Liver (tissue), 9 donors: ENCODE data around the gene PPARA. TPM values are rescaled to one million over a fixed set of nuclear protein-coding genes. Genes with fewer than 3 reads are reported as not detected.
A peak's percentile ranks its signal among the peaks of the same experiment; 100 is the strongest.

ENCODE experiments used
- DNase-seq: peaks from one replicate; pipeline ENCODE4 v3.0.0-alpha.2; 2017; ENCODE audit warnings: low spot score
- H3K27ac ChIP-seq, 2 donors: one replicate each; pipeline ENCODE4 v1.7.0; 2013; ENCODE audit warnings: inconsistent platforms in 2 of 2, low read length in 2 of 2, control low read depth in 1 of 2, low read depth in 1 of 2, mild to moderate bottlenecking in 1 of 2
- H3K27me3 ChIP-seq, 4 donors: one replicate each; pipeline versions ENCODE4 v1.6.1 to v1.7.0; 2013; ENCODE audit warnings: low read length in 3 of 4, inconsistent platforms in 1 of 4, mild to moderate bottlenecking in 1 of 4, moderate library complexity in 1 of 4; ENCODE audit not compliant: control insufficient read depth in 4 of 4, insufficient read depth in 4 of 4
- H3K36me3 ChIP-seq, 4 donors: one replicate each; pipeline versions ENCODE4 v1.6.1 to v1.7.0; 2013; ENCODE audit warnings: low read length in 3 of 4, mild to moderate bottlenecking in 3 of 4, low read depth in 1 of 4, moderate library complexity in 1 of 4; ENCODE audit not compliant: control insufficient read depth in 4 of 4, insufficient read depth in 3 of 4
- H3K4me1 ChIP-seq, 4 donors: one replicate each; pipeline versions ENCODE4 v1.6.1 to v1.7.0; 2013; ENCODE audit warnings: low read length in 3 of 4, mild to moderate bottlenecking in 3 of 4, moderate library complexity in 1 of 4; ENCODE audit not compliant: control insufficient read depth in 4 of 4, insufficient read depth in 4 of 4
- H3K4me3 ChIP-seq, 3 donors: one replicate each; pipeline versions ENCODE4 v1.6.1 to v1.7.0; 2013; ENCODE audit warnings: low read length in 3 of 3, control low read depth in 1 of 3, low read depth in 1 of 3, mild to moderate bottlenecking in 1 of 3
- H3K9ac ChIP-seq, 2 donors: one replicate each; pipeline ENCODE4 v1.7.0; 2013; ENCODE audit warnings: low read length in 2 of 2, mild to moderate bottlenecking in 2 of 2, moderate library complexity in 2 of 2, control low read depth in 1 of 2, low read depth in 1 of 2
- H3K9me3 ChIP-seq, 4 donors: one replicate each; pipeline versions ENCODE4 v1.6.1 to v1.7.0; 2013; ENCODE audit warnings: low read length in 3 of 4; ENCODE audit not compliant: control insufficient read depth in 4 of 4
- EGR1 ChIP-seq, 2 donors: IDR thresholded peaks; 2 replicates each; pipeline ENCODE4 v1.6.1; 2016 to 2018; ENCODE audit warnings: antibody characterized with exemption in 2 of 2, low read depth in 2 of 2
- FOXA1 ChIP-seq: IDR thresholded peaks from 2 replicates; pipeline ENCODE4 v1.6.1; 2016; ENCODE audit warnings: antibody characterized with exemption
- GABPA ChIP-seq, 2 donors: IDR thresholded peaks in 1 of 2; conservative IDR thresholded peaks in 1 of 2; 2 replicates each; pipeline ENCODE4 v1.6.1; 2016; ENCODE audit warnings: antibody characterized with exemption in 2 of 2, mild to moderate bottlenecking in 1 of 2, moderate library complexity in 1 of 2
- HNF4A ChIP-seq, 2 donors: conservative IDR thresholded peaks; 2 replicates each; pipeline ENCODE4 v1.6.1; 2016; ENCODE audit warnings: antibody characterized with exemption in 2 of 2, mild to moderate bottlenecking in 2 of 2
- HNF4G ChIP-seq: IDR thresholded peaks from 2 replicates; pipeline ENCODE4 v1.6.1; 2016; ENCODE audit warnings: antibody characterized with exemption
- NR2F2 ChIP-seq: IDR thresholded peaks from 2 replicates; pipeline ENCODE4 v1.6.1; 2016; ENCODE audit warnings: antibody characterized with exemption
- RXRA ChIP-seq, 2 donors: IDR thresholded peaks; 2 replicates each; pipeline ENCODE4 v1.6.1; 2017 to 2018; ENCODE audit warnings: antibody characterized with exemption in 2 of 2, mild to moderate bottlenecking in 1 of 2
- TAF1 ChIP-seq: conservative IDR thresholded peaks from 2 replicates; pipeline ENCODE4 v1.6.1; 2016; ENCODE audit warnings: antibody characterized with exemption, mild to moderate bottlenecking
- YY1 ChIP-seq: IDR thresholded peaks from 2 replicates; pipeline ENCODE4 v1.6.1; 2016; ENCODE audit warnings: antibody characterized with exemption, mild to moderate bottlenecking
- WGBS: extraction: QIAGEN DNeasy Blood & Tissue Kit; methylation state at CpG from one replicate; pipeline ENCODE4 v1.1.7; 2013; 5-methylcytosine and 5-hydroxymethylcytosine counted together
- polyA plus RNA-seq, 2 donors: library from polyadenylated mRNA; stranded (reverse) in 1 of 2; unstranded in 1 of 2; fragments of 200-250 nt in 1 of 2; fragments of >200 nt in 1 of 2; fragmentation: Nextera tagmentation in 1 of 2; extraction: Ambion mirVana in 1 of 2; gene quantifications; one replicate each; pipeline versions ENCODE4 v1.2.1 to v1.2.3, GENCODE V29; 2013 to 2015
- total RNA-seq, 2 donors: library from RNA; depleted of rRNA; stranded (reverse); fragments of >200 nt; gene quantifications; one replicate each; pipeline ENCODE4 v1.2.3, GENCODE V29; 2014
- TF ChIP-seq, protein P1 (sequence below): IDR thresholded peaks from 2 replicates; pipeline ENCODE4 v1.6.1; 2016; ENCODE audit warnings: antibody characterized with exemption
- TF ChIP-seq, protein P2 (sequence below): fragments of 150-350 bp; IDR thresholded peaks from 2 replicates; pipeline ENCODE4 v1.5.1; 2017; ENCODE audit warnings: improper control_type of control experiment, low read depth, low read length; ENCODE audit not compliant: missing input control
- TF ChIP-seq, protein P3 (sequence below): IDR thresholded peaks from 2 replicates; pipeline ENCODE4 v1.6.1; 2016; ENCODE audit warnings: antibody characterized with exemption, mild to moderate bottlenecking
- TF ChIP-seq, protein P4 (sequence below): IDR thresholded peaks from 2 replicates; pipeline ENCODE4 v1.6.1; 2016; ENCODE audit warnings: antibody characterized with exemption
- TF ChIP-seq, protein P5 (sequence below): IDR thresholded peaks from 2 replicates; pipeline ENCODE4 v1.6.1; 2016; ENCODE audit warnings: antibody characterized with exemption
- donor health status: healthy.
- donor health status: healthy.
- donor health status: healthy.
- donor health status: healthy.
- donor health status: healthy.

The PPARA gene
- total and polyA plus RNA-seq, 4 donors, result 31.2 to 78.8 (median 41.3) TPM

DNA sequence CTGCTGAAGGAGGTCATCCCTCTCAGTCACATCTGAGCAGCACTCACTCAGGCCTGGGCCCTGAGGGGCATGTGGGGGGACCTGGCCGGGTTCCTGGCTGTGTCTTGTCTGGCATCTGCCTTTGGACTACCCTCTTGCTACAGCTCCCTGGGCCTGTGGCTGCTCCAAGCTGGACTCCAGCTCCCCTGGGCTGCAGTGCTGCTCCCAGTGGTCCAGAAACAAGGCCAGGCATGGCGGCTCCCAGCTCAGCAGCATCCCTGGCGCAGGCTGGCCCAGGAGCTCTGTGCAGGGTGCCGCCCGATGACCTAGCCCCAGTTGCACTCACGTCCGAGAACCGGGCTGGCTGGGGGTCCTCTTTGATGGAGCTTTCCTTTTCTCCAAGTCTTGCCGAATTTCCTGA is 94.4 kb downstream of the PPARA start (continued):
- TF ChIP-seq, protein P1, sequence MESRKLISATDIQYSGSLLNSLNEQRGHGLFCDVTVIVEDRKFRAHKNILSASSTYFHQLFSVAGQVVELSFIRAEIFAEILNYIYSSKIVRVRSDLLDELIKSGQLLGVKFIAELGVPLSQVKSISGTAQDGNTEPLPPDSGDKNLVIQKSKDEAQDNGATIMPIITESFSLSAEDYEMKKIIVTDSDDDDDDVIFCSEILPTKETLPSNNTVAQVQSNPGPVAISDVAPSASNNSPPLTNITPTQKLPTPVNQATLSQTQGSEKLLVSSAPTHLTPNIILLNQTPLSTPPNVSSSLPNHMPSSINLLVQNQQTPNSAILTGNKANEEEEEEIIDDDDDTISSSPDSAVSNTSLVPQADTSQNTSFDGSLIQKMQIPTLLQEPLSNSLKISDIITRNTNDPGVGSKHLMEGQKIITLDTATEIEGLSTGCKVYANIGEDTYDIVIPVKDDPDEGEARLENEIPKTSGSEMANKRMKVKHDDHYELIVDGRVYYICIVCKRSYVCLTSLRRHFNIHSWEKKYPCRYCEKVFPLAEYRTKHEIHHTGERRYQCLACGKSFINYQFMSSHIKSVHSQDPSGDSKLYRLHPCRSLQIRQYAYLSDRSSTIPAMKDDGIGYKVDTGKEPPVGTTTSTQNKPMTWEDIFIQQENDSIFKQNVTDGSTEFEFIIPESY, result no peak
- TF ChIP-seq FOXA1, result no peak
- TF ChIP-seq, protein P2, sequence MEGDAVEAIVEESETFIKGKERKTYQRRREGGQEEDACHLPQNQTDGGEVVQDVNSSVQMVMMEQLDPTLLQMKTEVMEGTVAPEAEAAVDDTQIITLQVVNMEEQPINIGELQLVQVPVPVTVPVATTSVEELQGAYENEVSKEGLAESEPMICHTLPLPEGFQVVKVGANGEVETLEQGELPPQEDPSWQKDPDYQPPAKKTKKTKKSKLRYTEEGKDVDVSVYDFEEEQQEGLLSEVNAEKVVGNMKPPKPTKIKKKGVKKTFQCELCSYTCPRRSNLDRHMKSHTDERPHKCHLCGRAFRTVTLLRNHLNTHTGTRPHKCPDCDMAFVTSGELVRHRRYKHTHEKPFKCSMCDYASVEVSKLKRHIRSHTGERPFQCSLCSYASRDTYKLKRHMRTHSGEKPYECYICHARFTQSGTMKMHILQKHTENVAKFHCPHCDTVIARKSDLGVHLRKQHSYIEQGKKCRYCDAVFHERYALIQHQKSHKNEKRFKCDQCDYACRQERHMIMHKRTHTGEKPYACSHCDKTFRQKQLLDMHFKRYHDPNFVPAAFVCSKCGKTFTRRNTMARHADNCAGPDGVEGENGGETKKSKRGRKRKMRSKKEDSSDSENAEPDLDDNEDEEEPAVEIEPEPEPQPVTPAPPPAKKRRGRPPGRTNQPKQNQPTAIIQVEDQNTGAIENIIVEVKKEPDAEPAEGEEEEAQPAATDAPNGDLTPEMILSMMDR, result no peak

DNA sequence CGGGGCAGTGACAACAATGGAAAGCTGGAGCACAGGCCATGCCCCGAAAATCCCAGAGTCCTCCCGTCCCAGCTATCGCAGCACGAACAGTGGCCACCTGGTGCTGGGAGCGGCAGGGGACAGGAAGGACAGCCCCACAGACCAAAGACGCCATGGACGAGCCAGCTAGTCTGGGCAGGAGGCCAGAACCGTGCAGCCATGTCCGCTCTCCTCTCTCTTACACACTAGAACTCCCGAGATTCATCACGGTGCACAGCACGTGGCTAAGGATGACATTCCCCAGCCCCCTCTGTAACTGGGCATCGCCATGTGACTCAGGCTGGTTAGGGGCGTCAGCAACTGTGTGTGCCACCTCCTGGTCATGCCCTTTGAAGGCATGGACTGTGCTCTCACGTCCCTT is 95.2 kb downstream of the PPARA start:
- Histone ChIP-seq H3K27ac (no peak overlapping the region), H3K9me3 (no peaks in the 10 kb centered on the region), H3K9ac (no peak overlapping the region), H3K36me3 (no peaks in the 10 kb centered on the region), H3K4me3 (no peak overlapping the region), H3K27me3 (no peaks in the 10 kb centered on the region), H3K4me1 (peaks cover 0 to 21% (median 8%) of the 10 kb centered on the region in 4 donors)
- 43% methylated on average over 16 of the region's 16 CpGs for WGBS
- TF ChIP-seq, protein P2, result no peak
- TF ChIP-seq EGR1 (IDR thresholded peaks at IDR 0.05; ENCODE audit: low read depth in 2 of 2) (no peak), RXRA (IDR thresholded peaks at IDR 0.05) (peak; percentile 15 to 51), YY1 (peak; percentile 70), TAF1 (no peak), NR2F2 (no peak), HNF4A (conservative IDR thresholded peaks at IDR 0.05) (peak in 1 of 2 donors; percentile 34), HNF4G (no peak), FOXA1 (no peak), GABPA (IDR thresholded peaks at IDR 0.05 in 1 of 2, conservative IDR thresholded peaks at IDR 0.05 in 1 of 2) (no peak)
- TF ChIP-seq, protein P3, sequence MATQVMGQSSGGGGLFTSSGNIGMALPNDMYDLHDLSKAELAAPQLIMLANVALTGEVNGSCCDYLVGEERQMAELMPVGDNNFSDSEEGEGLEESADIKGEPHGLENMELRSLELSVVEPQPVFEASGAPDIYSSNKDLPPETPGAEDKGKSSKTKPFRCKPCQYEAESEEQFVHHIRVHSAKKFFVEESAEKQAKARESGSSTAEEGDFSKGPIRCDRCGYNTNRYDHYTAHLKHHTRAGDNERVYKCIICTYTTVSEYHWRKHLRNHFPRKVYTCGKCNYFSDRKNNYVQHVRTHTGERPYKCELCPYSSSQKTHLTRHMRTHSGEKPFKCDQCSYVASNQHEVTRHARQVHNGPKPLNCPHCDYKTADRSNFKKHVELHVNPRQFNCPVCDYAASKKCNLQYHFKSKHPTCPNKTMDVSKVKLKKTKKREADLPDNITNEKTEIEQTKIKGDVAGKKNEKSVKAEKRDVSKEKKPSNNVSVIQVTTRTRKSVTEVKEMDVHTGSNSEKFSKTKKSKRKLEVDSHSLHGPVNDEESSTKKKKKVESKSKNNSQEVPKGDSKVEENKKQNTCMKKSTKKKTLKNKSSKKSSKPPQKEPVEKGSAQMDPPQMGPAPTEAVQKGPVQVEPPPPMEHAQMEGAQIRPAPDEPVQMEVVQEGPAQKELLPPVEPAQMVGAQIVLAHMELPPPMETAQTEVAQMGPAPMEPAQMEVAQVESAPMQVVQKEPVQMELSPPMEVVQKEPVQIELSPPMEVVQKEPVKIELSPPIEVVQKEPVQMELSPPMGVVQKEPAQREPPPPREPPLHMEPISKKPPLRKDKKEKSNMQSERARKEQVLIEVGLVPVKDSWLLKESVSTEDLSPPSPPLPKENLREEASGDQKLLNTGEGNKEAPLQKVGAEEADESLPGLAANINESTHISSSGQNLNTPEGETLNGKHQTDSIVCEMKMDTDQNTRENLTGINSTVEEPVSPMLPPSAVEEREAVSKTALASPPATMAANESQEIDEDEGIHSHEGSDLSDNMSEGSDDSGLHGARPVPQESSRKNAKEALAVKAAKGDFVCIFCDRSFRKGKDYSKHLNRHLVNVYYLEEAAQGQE, result no peak
- TF ChIP-seq, protein P4, sequence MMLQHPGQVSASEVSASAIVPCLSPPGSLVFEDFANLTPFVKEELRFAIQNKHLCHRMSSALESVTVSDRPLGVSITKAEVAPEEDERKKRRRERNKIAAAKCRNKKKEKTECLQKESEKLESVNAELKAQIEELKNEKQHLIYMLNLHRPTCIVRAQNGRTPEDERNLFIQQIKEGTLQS, result no peak
- TF ChIP-seq, protein P5, sequence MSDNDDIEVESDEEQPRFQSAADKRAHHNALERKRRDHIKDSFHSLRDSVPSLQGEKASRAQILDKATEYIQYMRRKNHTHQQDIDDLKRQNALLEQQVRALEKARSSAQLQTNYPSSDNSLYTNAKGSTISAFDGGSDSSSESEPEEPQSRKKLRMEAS, result peak; percentile 29
- no peak for DNase-seq
